ENCODE results near the gene FBXW12. TPM values are rescaled to one million over a fixed set of nuclear protein-coding genes. Genes with fewer than 3 reads are reported as not detected.

The FBXW12 gene
- total RNA-seq, 1 experiment from 2014 or later: 0.74 TPM

- Histone ChIP-seq H4K5ac (ENCODE audit: insufficient read length, low read depth, low read length) (no peak overlapping the region), H3K4ac (ENCODE audit: low read depth, low read length) (no peak overlapping the region), H2AK5ac (ENCODE audit: insufficient read length, low read length) (no peak overlapping the region), H4K20me1 (ENCODE audit: control insufficient read depth, insufficient read depth, insufficient read length) (no peaks in the 10 kb centered on the region), H3K23ac (ENCODE audit: insufficient read length, low read depth, low read length) (no peak overlapping the region), H4K8ac (replicated peaks; ENCODE audit: insufficient read length, low read depth, low read length) (no peak overlapping the region), H3T11ph (ENCODE audit: low read length) (no peak overlapping the region), H3K14ac (ENCODE audit: insufficient read depth, low read length) (no peak overlapping the region), H3K9ac (ENCODE audit: extremely low read depth, insufficient read length, low read length) (no peak overlapping the region), H2BK120ac (ENCODE audit: low read depth, low read length, poor library complexity, severe bottlenecking) (no peak overlapping the region), H2BK15ac (ENCODE audit: low read depth, low read length) (no peak overlapping the region), H2AFZ (ENCODE audit: low read length) (no peak overlapping the region), H3K27ac (ENCODE audit: insufficient read length, low read depth, low read length) (no peak overlapping the region), H3K23me2 (ENCODE audit: insufficient read length, low read depth, low read length, poor library complexity, severe bottlenecking) (no peaks in the 10 kb centered on the region), H2BK20ac (ENCODE audit: low read depth, low read length, poor library complexity, severe bottlenecking) (no peak overlapping the region), H3K18ac (ENCODE audit: insufficient read length, low read depth, low read length) (no peak overlapping the region), H3K79me2 (ENCODE audit: insufficient read depth, low read length) (no peaks in the 10 kb centered on the region), H3K56ac (ENCODE audit: insufficient read length, low read depth, low read length) (no peak overlapping the region), H2BK12ac (ENCODE audit: insufficient read length, low read depth, low read length) (no peak overlapping the region), H4K91ac (ENCODE audit: insufficient read length, low read depth, low read length) (no peak overlapping the region), H3K4me2 (ENCODE audit: insufficient read depth, insufficient read length, low read length) (no peak overlapping the region), H3K4me1 (ENCODE audit: insufficient read depth, low read length) (no peaks in the 10 kb centered on the region), H2BK5ac (ENCODE audit: insufficient read length, low read length) (no peak overlapping the region), H3K79me1 (ENCODE audit: insufficient read depth, low read depth, low read length, poor library complexity, severe bottlenecking) (no peaks in the 10 kb centered on the region), H3K27me3 (ENCODE audit: insufficient read depth, low read length) (no peaks in the 10 kb centered on the region), H3K9me3 (ENCODE audit: control insufficient read depth, low read depth, low read length) (no peaks in the 10 kb centered on the region)
- no peaks in the 10 kb centered on the region for H3K27me3 Mint-ChIP-seq (ENCODE audit: low read depth)
- TF ChIP-seq CTCF (conservative IDR thresholded peaks at IDR 0.05): no peak
- H3K27ac Mint-ChIP-seq: no peak overlapping the region
- H3K36me3 Mint-ChIP-seq (ENCODE audit: insufficient read depth in 1 of 3, low read depth in 3 of 3): peaks cover 46 to 87% (median 80%) of the 10 kb centered on the region in 3 experiments
- H3K9me3 Mint-ChIP-seq: no peaks in the 10 kb centered on the region
- no peaks in the 10 kb centered on the region for H3K4me1 Mint-ChIP-seq
- no CpG with 5 or more reads among the region's 14 CpGs for WGBS (ENCODE audit: extremely low coverage, insufficient read length, low lambda C conversion rate)
- no peak overlapping the region; a peak in 1 of 5 replicates for H3K4me3 Mint-ChIP-seq
- no peak for DNase-seq
These were observed 45.6 kb downstream of the FBXW12 start for GRCh38 chr3:48417529-48418108.
